HCT116 (cell line): ENCODE results near the gene PPP2R5D. TPM values are rescaled to one million over a fixed set of nuclear protein-coding genes. Genes with fewer than 3 reads are reported as not detected.

Experiments used
- ATAC-seq: fragments of 200-7000 bp; cut with Tn5 transposase; 2 replicates; pipeline ENCODE4 v1.9.1; 2020; ENCODE audit warnings: mild to moderate bottlenecking, moderate library complexity
- BruUV-seq: library from RNA; stranded (reverse); fragments of 400-500 nt; replicated peaks from 2 replicates; lab custom pipeline; 2021; lab: Mats Ljungman, UMichigan
- CTCF ChIA-PET: fragments of 300-600 bp; sonication (Branson Sonifier 250); formaldehyde crosslinking; loops from one replicate; lab custom pipeline; 2021; ENCODE audit warnings: antibody characterized with exemption; lab: Charles Lee
- POLR2A ChIA-PET: fragments of 300-600, 350-600 bp; sonication (Branson Sonifier 250); formaldehyde crosslinking; loops from one replicate; lab custom pipeline; 2021; ENCODE audit warnings: antibody characterized with exemption; lab: Charles Lee
- RAD21 ChIA-PET, 2 experiments: fragments of 300-600 bp; sonication (Branson Sonifier 250); formaldehyde crosslinking; loops; one replicate each; lab custom pipeline; 2023; ENCODE audit warnings: low total read pairs in 2 of 2; ENCODE audit not compliant: uncharacterized antibody in 2 of 2, unreplicated experiment in 2 of 2, low non-redundant PET in 1 of 2; lab: Charles Lee
- DNase-seq: peaks from one replicate; pipeline ENCODE4 v3.0.0-alpha.2; 2010; ENCODE audit warnings: low read depth, low spot score
- H2AFZ ChIP-seq: fragments of 200-600 bp; shearing (Covaris generic), sonication (generic); 2 replicates; pipeline ENCODE4 v1.6.1; 2017; ENCODE audit warnings: low read depth, mixed run types, mixed read lengths, antibody characterized with exemption, low read length; ENCODE audit not compliant: poor library complexity, severe bottlenecking
- H3K27ac ChIP-seq: 2 replicates; pipeline ENCODE4 v1.5.1; 2012; ENCODE audit warnings: low read depth, low read length
- H3K27me3 ChIP-seq: fragments of 200-600 bp; sonication (generic); 2 replicates; pipeline ENCODE4 v1.6.1; 2016; ENCODE audit warnings: mixed run types, low read length, mixed read lengths; ENCODE audit not compliant: insufficient read depth
- H3K36me3 ChIP-seq, 2 experiments: fragments of 200-500 bp in 1 of 2; fragments of 200-600 bp in 1 of 2; sonication (Bioruptor generic) in 1 of 2; sonication (generic) in 1 of 2; 2 replicates each; pipeline versions ENCODE4 v1.5.1 to v1.6.1; 2014 to 2016; ENCODE audit warnings: low read length in 2 of 2, inconsistent platforms in 1 of 2, mixed read lengths in 1 of 2, mixed run types in 1 of 2; ENCODE audit not compliant: insufficient read depth in 2 of 2, control insufficient read depth in 1 of 2
- H3K4me1 ChIP-seq, 2 experiments: fragments of 200-600 bp in 1 of 2; sonication (generic) in 1 of 2; 2 replicates each; pipeline versions ENCODE4 v1.5.1 to v1.6.1; 2012 to 2017; ENCODE audit warnings: low read length in 2 of 2, inconsistent platforms in 1 of 2, mild to moderate bottlenecking in 1 of 2, mixed read lengths in 1 of 2, mixed run types in 1 of 2, moderate library complexity in 1 of 2; ENCODE audit not compliant: insufficient read depth in 2 of 2, control insufficient read depth in 1 of 2
- H3K4me2 ChIP-seq: fragments of 200-600 bp; sonication (generic); 2 replicates; pipeline ENCODE4 v1.6.1; 2017; ENCODE audit warnings: mixed run types, low read length, mixed read lengths
- H3K4me3 ChIP-seq, 2 experiments: fragments of 200-600 bp in 1 of 2; sonication (generic) in 1 of 2; replicated peaks in 1 of 2; 2 replicates each; pipeline ENCODE4 v1.5.1; 2011 to 2016; ENCODE audit warnings: low read length in 2 of 2, control low read depth in 1 of 2, low read depth in 1 of 2, mild to moderate bottlenecking in 1 of 2, mixed read lengths in 1 of 2, mixed run types in 1 of 2
- H3K79me2 ChIP-seq: fragments of 200-600 bp; sonication (generic); 2 replicates; pipeline ENCODE4 v1.6.1; 2017; ENCODE audit warnings: mild to moderate bottlenecking, mixed run types, low read length, moderate library complexity, mixed read lengths; ENCODE audit not compliant: insufficient read depth
- H3K9ac ChIP-seq: fragments of 200-600 bp; sonication (generic); 2 replicates; pipeline ENCODE4 v1.6.1; 2016; ENCODE audit warnings: low read length, mixed read lengths
- H3K9me2 ChIP-seq: fragments of 200-600 bp; sonication (generic), shearing (Covaris generic); 2 replicates; pipeline ENCODE4 v1.6.1; 2017; ENCODE audit warnings: mixed run types, mild to moderate bottlenecking, moderate library complexity; ENCODE audit not compliant: insufficient read depth
- H3K9me3 ChIP-seq, 2 experiments: fragments of 200-500 bp in 1 of 2; fragments of 200-600 bp in 1 of 2; sonication (Bioruptor generic) in 1 of 2; sonication (generic) in 1 of 2; 2 replicates each; pipeline ENCODE4 v1.6.1; 2014 to 2017; ENCODE audit warnings: low read length in 2 of 2, mixed read lengths in 2 of 2, inconsistent platforms in 1 of 2, low read depth in 1 of 2, mild to moderate bottlenecking in 1 of 2, mixed run types in 1 of 2, moderate library complexity in 1 of 2; ENCODE audit not compliant: control insufficient read depth in 1 of 2, insufficient read depth in 1 of 2
- H4K20me1 ChIP-seq: fragments of 200-600 bp; sonication (generic), shearing (Covaris generic); 2 replicates; pipeline ENCODE4 v1.6.1; 2017; ENCODE audit warnings: mixed run types, mild to moderate bottlenecking, moderate library complexity; ENCODE audit not compliant: insufficient read depth
- CBX3 ChIP-seq: IDR thresholded peaks from 2 replicates; pipeline ENCODE4 v1.6.1; 2012; ENCODE audit warnings: low read depth
- CEBPB ChIP-seq: IDR thresholded peaks from 2 replicates; pipeline ENCODE4 v1.6.1; 2012; ENCODE audit warnings: low read depth
- EZH2 ChIP-seq: fragments of 200-600 bp; sonication (generic); IDR thresholded peaks from 2 replicates; pipeline ENCODE4 v1.6.1; 2017; ENCODE audit warnings: antibody characterized with exemption, mixed run types
- FOSL1 ChIP-seq: IDR thresholded peaks from 2 replicates; pipeline ENCODE4 v1.6.1; 2012; ENCODE audit warnings: low read depth
- JUND ChIP-seq: IDR thresholded peaks from 2 replicates; pipeline ENCODE4 v1.6.1; 2012
- POLR2A ChIP-seq: IDR thresholded peaks from 2 replicates; pipeline ENCODE4 v1.7.0; 2011; ENCODE audit warnings: borderline replicate concordance; ENCODE audit not compliant: insufficient read depth, insufficient read length; ENCODE audit errors: extremely low read depth
- POLR2AphosphoS5 ChIP-seq: IDR thresholded peaks from 2 replicates; pipeline ENCODE4 v1.6.1; 2011; ENCODE audit warnings: mild to moderate bottlenecking, low read depth, low read length, moderate library complexity
- SP1 ChIP-seq: IDR thresholded peaks from 2 replicates; pipeline ENCODE4 v1.6.1; 2012; ENCODE audit warnings: low read depth
- YY1 ChIP-seq: IDR thresholded peaks from 2 replicates; pipeline ENCODE4 v1.6.1; 2011; ENCODE audit warnings: low read length, low read depth, moderate library complexity, mild to moderate bottlenecking; ENCODE audit not compliant: insufficient replicate concordance; ENCODE audit errors: extremely low read depth
- ZFX ChIP-seq: fragments of 450-650 bp; IDR thresholded peaks from 2 replicates; pipeline ENCODE4 v1.6.1; 2017
- intact Hi-C: fragments of 100-400 bp; cut with micrococcal nuclease; formaldehyde crosslinking; loops from 2 replicates; pipeline ENCODE4 v1.10.0; 2022
- total RNA-seq: library from RNA; stranded (reverse); gene quantifications from one replicate; pipeline ENCODE4 v1.2.1, GENCODE V29; 2021; ENCODE audit not compliant: unreplicated experiment

The PPP2R5D gene
- total RNA-seq, 1 experiment from 2014 or later = 49.6 TPM

GRCh38 chr6:43021270-43022047 lies 37.1 kb downstream of the PPP2R5D start, which contains the start of gene RRP36:
RRP36 (plus strand) TSS chr6:43021623; CDS start chr6:43021655, 32 bp downstream.
- Histone ChIP-seq H3K79me2 (peaks cover 55% of the 10 kb centered on the region), H4K20me1 (no peaks in the 10 kb centered on the region), H3K9me3 (no peaks in the 10 kb centered on the region), H3K36me3 (peaks cover 20 to 22% of the 10 kb centered on the region in 2 experiments), H3K27me3 (no peaks in the 10 kb centered on the region), H3K4me1 (peaks cover 9 to 20% of the 10 kb centered on the region in 2 experiments), H3K27ac (peak within 1 kb of the TSS; percentile 80), H3K9me2 (no peaks in the 10 kb centered on the region), H2AFZ (no peak within 1 kb of the TSS), H3K4me3 (peak within 1 kb of the TSS; percentile 75 to 96), H3K9ac (peak within 1 kb of the TSS; percentile 93), H3K4me2 (peak within 1 kb of the TSS; percentile 94)
- ChIA-PET RAD21 (interaction anchor here (0.7 to 1.3 kb wide), 2 partner anchors 7 to 1287 kb away, joined by 3 read pairs; partner anchors contain the start of genes KLHDC3 (in 1 of the 2) and MEA1 (in 1 of the 2)), CTCF (interaction anchor here (0.8 kb wide), 1 partner anchor 122 kb away, joined by 3 read pairs; no protein-coding TSS in a partner anchor), POLR2A (interaction anchor here (0.6 to 2.2 kb wide), 5 partner anchors 12 to 122 kb away, joined by 3 to 7 read pairs (median 4); partner anchors contain the start of genes CNPY3 and PEX6)
- TF ChIP-seq YY1 (peak; percentile 87), EZH2 (no peak), SP1 (no peak), FOSL1 (no peak), POLR2A (peak; percentile 56), ZFX (peak; percentile 67), POLR2AphosphoS5 (peak; percentile 83)
- ATAC-seq (peak; percentile 90), DNase-seq (no peak)
- intact Hi-C loops = no loop called here
- BruUV-seq = no TSS peak

GRCh38 chr6:43024436-43024835 lies 40.1 kb downstream of the PPP2R5D start:
- ATAC-seq (no peak), DNase-seq (no peak)
- no peaks in the 10 kb centered on the region for H3K9me2 ChIP-seq
- H3K9ac ChIP-seq = no peak overlapping the region
- TF ChIP-seq POLR2AphosphoS5 (0 out of 2 replicates have a peak, but pooled peaks have one; percentile 17), JUND (no peak), FOSL1 (no peak), CBX3 (no peak), CEBPB (no peak)
- CTCF ChIA-PET = no interaction called here
- H2AFZ ChIP-seq = no peak overlapping the region
- H3K4me1 ChIP-seq = peaks cover 9 to 20% of the 10 kb centered on the region in 2 experiments
- no peaks in the 10 kb centered on the region for H3K27me3 ChIP-seq
- BruUV-seq = TSS peak; percentile 14
- peaks cover 30 to 34% of the 10 kb centered on the region in 2 experiments; a peak in 3 of 4 replicates for H3K36me3 ChIP-seq
- H3K4me3 ChIP-seq = no peak overlapping the region
- no peak overlapping the region for H3K27ac ChIP-seq
- no peak overlapping the region for H3K4me2 ChIP-seq
- intact Hi-C loops = no loop called here
- peaks cover 45% of the 10 kb centered on the region for H3K79me2 ChIP-seq
- POLR2A ChIA-PET = interaction anchor here (1.6 to 2.0 kb wide), 3 partner anchors 8 to 40 kb away, joined by 3 to 7 read pairs (median 5); partner anchors contain the start of genes KLHDC3, MEA1 and PPP2R5D
- H4K20me1 ChIP-seq = no peaks in the 10 kb centered on the region
- no peaks in the 10 kb centered on the region for H3K9me3 ChIP-seq
- RAD21 ChIA-PET = no interaction called here
